Neural cell (in vitro differentiated cells): ENCODE results near the gene ARSK. TPM values are rescaled to one million over a fixed set of nuclear protein-coding genes. Genes with fewer than 3 reads are reported as not detected.
"Not testable (repeated sequence)": the region's sequence is repeated elsewhere in the genome, so short reads cannot be mapped to it uniquely, and the experiment has no call there.

ENCODE experiments used
- H2AFZ ChIP-seq: fragments of 200-600, 300-800 bp; sonication (generic), shearing (Covaris generic); 2 replicates; pipeline ENCODE4 v1.6.0; 2014; ENCODE audit warnings: low read depth, mild to moderate bottlenecking, antibody characterized with exemption, low read length, moderate library complexity
- H3F3A ChIP-seq: fragments of 200-600 bp; shearing (Covaris generic); 2 replicates; pipeline ENCODE4 v1.6.1; 2016; ENCODE audit warnings: mild to moderate bottlenecking, moderate library complexity, mixed read lengths, antibody characterized with exemption, low read length; ENCODE audit not compliant: insufficient read depth, poor library complexity, severe bottlenecking
- H3K27ac ChIP-seq: fragments of 200-600, 300-800 bp; sonication (generic), shearing (Covaris generic); 2 replicates; pipeline ENCODE4 v1.5.1; 2014; ENCODE audit warnings: mild to moderate bottlenecking, low read length, moderate library complexity
- H3K27me3 ChIP-seq: fragments of 300-800, 200-600 bp; sonication (generic), shearing (Covaris generic); 2 replicates; pipeline ENCODE4 v1.6.0; 2014; ENCODE audit warnings: mild to moderate bottlenecking, low read depth, low read length, moderate library complexity; ENCODE audit not compliant: insufficient read depth
- H3K36me3 ChIP-seq: fragments of 300-800, 200-600 bp; sonication (generic), shearing (Covaris generic); 2 replicates; pipeline ENCODE4 v1.5.1; 2014; ENCODE audit warnings: mild to moderate bottlenecking, antibody characterized with exemption, low read length, moderate library complexity; ENCODE audit not compliant: insufficient read depth
- H3K4me2 ChIP-seq: fragments of 300-800, 200-600 bp; sonication (generic), shearing (Covaris generic); 2 replicates; pipeline ENCODE4 v1.6.0; 2014; ENCODE audit warnings: mild to moderate bottlenecking, low read length
- H3K4me3 ChIP-seq: fragments of 300-800, 200-600 bp; sonication (generic), shearing (Covaris generic); 2 replicates; pipeline ENCODE4 v1.5.1; 2014; ENCODE audit warnings: mild to moderate bottlenecking, low read length, moderate library complexity
- H3K79me2 ChIP-seq: fragments of 200-600 bp; shearing (Covaris generic); replicated peaks from 2 replicates; pipeline ENCODE4 v1.6.0; 2014; ENCODE audit warnings: mild to moderate bottlenecking, low read length, moderate library complexity; ENCODE audit not compliant: insufficient read depth
- H3K9ac ChIP-seq: fragments of 300-800, 200-600 bp; sonication (generic), shearing (Covaris generic); 2 replicates; pipeline ENCODE4 v1.6.1; 2016; ENCODE audit warnings: mild to moderate bottlenecking, low read length, mixed read lengths
- H3K9me2 ChIP-seq: fragments of 200-600 bp; shearing (Covaris generic); 2 replicates; pipeline ENCODE4 v1.6.1; 2016; ENCODE audit warnings: mild to moderate bottlenecking, low read length, mixed read lengths; ENCODE audit not compliant: insufficient read depth
- H3K9me3 ChIP-seq: fragments of 200-600, 300-800 bp; sonication (generic), shearing (Covaris generic); 2 replicates; pipeline ENCODE4 v1.6.1; 2016; ENCODE audit warnings: mild to moderate bottlenecking, mixed run types, low read length, moderate library complexity, mixed read lengths
- H4K20me1 ChIP-seq: fragments of 200-600 bp; shearing (Covaris generic); 2 replicates; pipeline ENCODE4 v1.6.1; 2016; ENCODE audit warnings: mild to moderate bottlenecking, mixed run types; ENCODE audit not compliant: insufficient read depth
- CTCF ChIP-seq: fragments of 450-650 bp; IDR thresholded peaks from 2 replicates; pipeline ENCODE4 v1.5.1; 2014; ENCODE audit warnings: antibody characterized with exemption, mild to moderate bottlenecking, moderate library complexity; ENCODE audit not compliant: poor library complexity, severe bottlenecking
- EP300 ChIP-seq: fragments of 450-650 bp; conservative IDR thresholded peaks from 2 replicates; pipeline ENCODE4 v1.6.1; 2014; ENCODE audit warnings: antibody characterized with exemption, mild to moderate bottlenecking, moderate library complexity; ENCODE audit not compliant: poor library complexity, severe bottlenecking
- EZH2 ChIP-seq: fragments of 200-600, 300-800 bp; shearing (Covaris generic), sonication (generic); IDR thresholded peaks from 2 replicates; pipeline ENCODE4 v1.6.1; 2014; ENCODE audit warnings: antibody characterized with exemption, low read length, borderline replicate concordance, mild to moderate bottlenecking; ENCODE audit not compliant: insufficient read depth, poor library complexity, severe bottlenecking
- MXI1 ChIP-seq: fragments of 450-650 bp; conservative IDR thresholded peaks from 2 replicates; pipeline ENCODE4 v1.6.1; 2014; ENCODE audit warnings: antibody characterized with exemption, mild to moderate bottlenecking; ENCODE audit not compliant: poor library complexity, severe bottlenecking
- POLR2AphosphoS5 ChIP-seq: IDR thresholded peaks from 2 replicates; pipeline ENCODE4 v1.6.1; 2012
- RAD21 ChIP-seq: fragments of 450-650 bp; conservative IDR thresholded peaks from 2 replicates; pipeline ENCODE4 v1.6.1; 2014; ENCODE audit warnings: antibody characterized with exemption, mild to moderate bottlenecking, moderate library complexity
- SMC3 ChIP-seq: fragments of 450-650 bp; conservative IDR thresholded peaks from 2 replicates; pipeline ENCODE4 v1.6.1; 2014; ENCODE audit warnings: antibody characterized with exemption, mild to moderate bottlenecking, moderate library complexity; ENCODE audit not compliant: poor library complexity
- TAF1 ChIP-seq: IDR thresholded peaks from 2 replicates; pipeline ENCODE4 v1.6.1; 2012; ENCODE audit warnings: low read depth
- polyA plus RNA-seq: library from polyadenylated mRNA; depleted of rRNA; stranded (reverse); fragments of >200 nt; gene quantifications from 2 replicates; pipeline ENCODE4 v1.2.3, GENCODE V29; 2014
- TF ChIP-seq, protein P1 (sequence below): IDR thresholded peaks from 2 replicates; pipeline ENCODE4 v1.6.1; 2012; ENCODE audit warnings: borderline replicate concordance

Gene ARSK
- polyA plus RNA-seq, 1 donor from 2014 or later = 2.8 TPM

- TF ChIP-seq EZH2 = no peak
- no peak for TF ChIP-seq CTCF
- TF ChIP-seq SMC3 = no peak
- TF ChIP-seq MXI1 = no peak
- no peak for TF ChIP-seq TAF1
- no peak for TF ChIP-seq POLR2AphosphoS5
- TF ChIP-seq, protein P1, sequence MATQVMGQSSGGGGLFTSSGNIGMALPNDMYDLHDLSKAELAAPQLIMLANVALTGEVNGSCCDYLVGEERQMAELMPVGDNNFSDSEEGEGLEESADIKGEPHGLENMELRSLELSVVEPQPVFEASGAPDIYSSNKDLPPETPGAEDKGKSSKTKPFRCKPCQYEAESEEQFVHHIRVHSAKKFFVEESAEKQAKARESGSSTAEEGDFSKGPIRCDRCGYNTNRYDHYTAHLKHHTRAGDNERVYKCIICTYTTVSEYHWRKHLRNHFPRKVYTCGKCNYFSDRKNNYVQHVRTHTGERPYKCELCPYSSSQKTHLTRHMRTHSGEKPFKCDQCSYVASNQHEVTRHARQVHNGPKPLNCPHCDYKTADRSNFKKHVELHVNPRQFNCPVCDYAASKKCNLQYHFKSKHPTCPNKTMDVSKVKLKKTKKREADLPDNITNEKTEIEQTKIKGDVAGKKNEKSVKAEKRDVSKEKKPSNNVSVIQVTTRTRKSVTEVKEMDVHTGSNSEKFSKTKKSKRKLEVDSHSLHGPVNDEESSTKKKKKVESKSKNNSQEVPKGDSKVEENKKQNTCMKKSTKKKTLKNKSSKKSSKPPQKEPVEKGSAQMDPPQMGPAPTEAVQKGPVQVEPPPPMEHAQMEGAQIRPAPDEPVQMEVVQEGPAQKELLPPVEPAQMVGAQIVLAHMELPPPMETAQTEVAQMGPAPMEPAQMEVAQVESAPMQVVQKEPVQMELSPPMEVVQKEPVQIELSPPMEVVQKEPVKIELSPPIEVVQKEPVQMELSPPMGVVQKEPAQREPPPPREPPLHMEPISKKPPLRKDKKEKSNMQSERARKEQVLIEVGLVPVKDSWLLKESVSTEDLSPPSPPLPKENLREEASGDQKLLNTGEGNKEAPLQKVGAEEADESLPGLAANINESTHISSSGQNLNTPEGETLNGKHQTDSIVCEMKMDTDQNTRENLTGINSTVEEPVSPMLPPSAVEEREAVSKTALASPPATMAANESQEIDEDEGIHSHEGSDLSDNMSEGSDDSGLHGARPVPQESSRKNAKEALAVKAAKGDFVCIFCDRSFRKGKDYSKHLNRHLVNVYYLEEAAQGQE = no peak
- no peaks in the 10 kb centered on the region for H4K20me1 ChIP-seq
- H3K27me3 ChIP-seq = no peaks in the 10 kb centered on the region
- H3K4me3 ChIP-seq = no peak overlapping the region
- H3K9ac ChIP-seq = no peak overlapping the region
- H3K4me2 ChIP-seq = no peak overlapping the region
- H3K79me2 ChIP-seq = no peaks in the 10 kb centered on the region
- peaks cover 3% of the 10 kb centered on the region for H3K9me3 ChIP-seq
- no peaks in the 10 kb centered on the region for H3F3A ChIP-seq
- H2AFZ ChIP-seq = no peak overlapping the region
- no peak overlapping the region for H3K27ac ChIP-seq
- no peaks in the 10 kb centered on the region for H3K36me3 ChIP-seq
- H3K9me2 ChIP-seq = no peaks in the 10 kb centered on the region
Measured at GRCh38 chr5:95643152-95643551, 88.3 kb downstream of the ARSK start.

DNA sequence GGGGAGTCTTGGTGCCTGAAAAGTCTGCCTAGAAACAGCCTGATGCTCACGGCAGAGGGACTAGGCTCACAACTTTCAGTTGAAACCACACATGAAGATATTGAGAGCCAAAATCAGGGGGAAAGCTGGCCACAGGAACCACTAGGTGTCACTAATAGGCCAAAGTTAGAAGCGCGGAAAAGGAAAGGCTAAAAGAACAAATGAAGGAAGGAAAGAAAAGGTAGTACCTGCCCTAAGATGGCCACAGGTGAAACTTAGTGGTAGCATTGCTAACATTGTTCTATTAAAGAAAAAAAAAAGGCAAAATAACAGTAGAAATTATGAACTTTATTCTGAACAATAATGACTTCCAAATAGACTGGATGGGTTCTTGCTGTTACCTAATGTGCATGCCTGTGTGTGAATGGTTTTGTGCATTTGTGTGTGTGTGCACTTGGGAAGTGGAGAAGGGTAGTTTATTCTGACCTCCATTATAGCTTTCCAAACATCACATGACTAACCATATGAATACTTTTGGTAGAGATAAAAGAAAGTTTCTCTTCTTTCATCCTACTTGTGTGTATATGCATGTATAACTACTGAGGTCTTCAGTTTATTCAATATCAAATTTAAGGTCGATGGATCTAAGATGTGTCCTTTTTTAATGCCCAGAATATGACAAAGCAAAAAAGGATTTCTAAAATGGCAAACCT, 89.6 kb downstream of the ARSK start:
- Histone ChIP-seq H4K20me1 (no peaks in the 10 kb centered on the region), H3K9ac (no peak overlapping the region), H3K36me3 (no peaks in the 10 kb centered on the region), H2AFZ (no peak overlapping the region), H3K9me2 (no peaks in the 10 kb centered on the region), H3K27me3 (no peaks in the 10 kb centered on the region), H3K27ac (no peak overlapping the region), H3K79me2 (no peaks in the 10 kb centered on the region), H3K9me3 (peaks cover 3% of the 10 kb centered on the region), H3K4me3 (no peak overlapping the region), H3F3A (no peaks in the 10 kb centered on the region), H3K4me2 (no peak overlapping the region)
- peak; percentile 89 for TF ChIP-seq SMC3
- TF ChIP-seq, protein P1 = no peak
- peak; percentile 87 for TF ChIP-seq RAD21
- no peak for TF ChIP-seq POLR2AphosphoS5
- no peak for TF ChIP-seq EP300
- peak; percentile 83 for TF ChIP-seq CTCF

- not testable (repeated sequence) for H3K9me3 ChIP-seq, H2AFZ ChIP-seq, H3K27me3 ChIP-seq, H3K79me2 ChIP-seq, H3K9ac ChIP-seq, H3K27ac ChIP-seq, H4K20me1 ChIP-seq, H3K36me3 ChIP-seq, H3K4me2 ChIP-seq, H3K9me2 ChIP-seq, H3F3A ChIP-seq
- H3K4me3 ChIP-seq = peak overlapping the region; percentile 64
Measured at GRCh38 chr5:95646226-95646568, 91.3 kb downstream of the ARSK start.
